ENCODE measurements around the gene NDUFV2.

DNA sequence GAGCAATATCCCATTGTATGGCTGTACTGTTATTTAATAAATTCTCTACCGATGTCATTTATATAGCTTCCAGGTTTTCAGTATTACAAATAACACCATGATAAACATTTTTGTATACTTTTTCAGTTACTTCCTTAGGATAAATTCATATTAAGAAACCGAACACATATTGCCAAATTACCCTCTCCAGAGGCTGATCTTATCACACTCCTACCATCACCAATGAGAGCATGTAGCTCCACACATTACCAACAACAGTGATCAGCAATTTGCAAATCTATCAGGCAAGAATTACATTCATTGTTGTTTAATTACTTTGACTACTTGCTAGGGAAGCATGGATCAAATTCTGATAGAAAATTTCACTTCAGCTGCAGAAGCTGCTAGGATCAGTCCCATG, 5.8 kb upstream of the NDUFV2 start:
- TF ChIP-seq, protein P1, sequence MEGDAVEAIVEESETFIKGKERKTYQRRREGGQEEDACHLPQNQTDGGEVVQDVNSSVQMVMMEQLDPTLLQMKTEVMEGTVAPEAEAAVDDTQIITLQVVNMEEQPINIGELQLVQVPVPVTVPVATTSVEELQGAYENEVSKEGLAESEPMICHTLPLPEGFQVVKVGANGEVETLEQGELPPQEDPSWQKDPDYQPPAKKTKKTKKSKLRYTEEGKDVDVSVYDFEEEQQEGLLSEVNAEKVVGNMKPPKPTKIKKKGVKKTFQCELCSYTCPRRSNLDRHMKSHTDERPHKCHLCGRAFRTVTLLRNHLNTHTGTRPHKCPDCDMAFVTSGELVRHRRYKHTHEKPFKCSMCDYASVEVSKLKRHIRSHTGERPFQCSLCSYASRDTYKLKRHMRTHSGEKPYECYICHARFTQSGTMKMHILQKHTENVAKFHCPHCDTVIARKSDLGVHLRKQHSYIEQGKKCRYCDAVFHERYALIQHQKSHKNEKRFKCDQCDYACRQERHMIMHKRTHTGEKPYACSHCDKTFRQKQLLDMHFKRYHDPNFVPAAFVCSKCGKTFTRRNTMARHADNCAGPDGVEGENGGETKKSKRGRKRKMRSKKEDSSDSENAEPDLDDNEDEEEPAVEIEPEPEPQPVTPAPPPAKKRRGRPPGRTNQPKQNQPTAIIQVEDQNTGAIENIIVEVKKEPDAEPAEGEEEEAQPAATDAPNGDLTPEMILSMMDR (IDR thresholded peaks at IDR 0.05; ENCODE audit: control extremely low read depth in 1 of 3, insufficient read depth in 1 of 3, low read depth in 1 of 3, low read length in 3 of 3), result no peak
- no peak for TF ChIP-seq POLR2A (IDR thresholded peaks at IDR 0.05; ENCODE audit: control extremely low read depth in 1 of 2, low read depth in 2 of 2, low read length in 2 of 2)
- no peak for TF ChIP-seq TAF1 (IDR thresholded peaks at IDR 0.05; ENCODE audit: low read depth, low read length)
- TF ChIP-seq CHD2 (IDR thresholded peaks at IDR 0.05; ENCODE audit: low read length), result no peak
- TF ChIP-seq SP1 (IDR thresholded peaks at IDR 0.05; ENCODE audit: low read depth, low read length), result no peak
- TF ChIP-seq, protein P2, sequence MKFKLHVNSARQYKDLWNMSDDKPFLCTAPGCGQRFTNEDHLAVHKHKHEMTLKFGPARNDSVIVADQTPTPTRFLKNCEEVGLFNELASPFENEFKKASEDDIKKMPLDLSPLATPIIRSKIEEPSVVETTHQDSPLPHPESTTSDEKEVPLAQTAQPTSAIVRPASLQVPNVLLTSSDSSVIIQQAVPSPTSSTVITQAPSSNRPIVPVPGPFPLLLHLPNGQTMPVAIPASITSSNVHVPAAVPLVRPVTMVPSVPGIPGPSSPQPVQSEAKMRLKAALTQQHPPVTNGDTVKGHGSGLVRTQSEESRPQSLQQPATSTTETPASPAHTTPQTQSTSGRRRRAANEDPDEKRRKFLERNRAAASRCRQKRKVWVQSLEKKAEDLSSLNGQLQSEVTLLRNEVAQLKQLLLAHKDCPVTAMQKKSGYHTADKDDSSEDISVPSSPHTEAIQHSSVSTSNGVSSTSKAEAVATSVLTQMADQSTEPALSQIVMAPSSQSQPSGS (IDR thresholded peaks at IDR 0.05; ENCODE audit: low read length), result no peak
- no peak for TF ChIP-seq RAD21 (IDR thresholded peaks at IDR 0.05 in 1 of 2, conservative IDR thresholded peaks at IDR 0.05 in 1 of 2; ENCODE audit: low read depth in 2 of 2, low read length in 2 of 2)
- no peak for TF ChIP-seq EZH2 (IDR thresholded peaks at IDR 0.05; ENCODE audit: low read depth, low read length, severe bottlenecking)
- no peak for TF ChIP-seq JUND (IDR thresholded peaks at IDR 0.05; ENCODE audit: low read length)
